HG03342 (cell line): ENCODE data around the gene C6orf62.
"Not testable (repeated sequence)": the region's sequence is repeated elsewhere in the genome, so short reads cannot be mapped to it uniquely, and the experiment has no call there.

Experiments
- ATAC-seq: cut with Tn5 transposase; IDR thresholded peaks from one replicate; pipeline ENCODE4 v1.9.1; 2021; ENCODE audit warnings: mild to moderate bottlenecking, moderate library complexity; ENCODE audit not compliant: unreplicated experiment

C6orf62 gene

DNA sequence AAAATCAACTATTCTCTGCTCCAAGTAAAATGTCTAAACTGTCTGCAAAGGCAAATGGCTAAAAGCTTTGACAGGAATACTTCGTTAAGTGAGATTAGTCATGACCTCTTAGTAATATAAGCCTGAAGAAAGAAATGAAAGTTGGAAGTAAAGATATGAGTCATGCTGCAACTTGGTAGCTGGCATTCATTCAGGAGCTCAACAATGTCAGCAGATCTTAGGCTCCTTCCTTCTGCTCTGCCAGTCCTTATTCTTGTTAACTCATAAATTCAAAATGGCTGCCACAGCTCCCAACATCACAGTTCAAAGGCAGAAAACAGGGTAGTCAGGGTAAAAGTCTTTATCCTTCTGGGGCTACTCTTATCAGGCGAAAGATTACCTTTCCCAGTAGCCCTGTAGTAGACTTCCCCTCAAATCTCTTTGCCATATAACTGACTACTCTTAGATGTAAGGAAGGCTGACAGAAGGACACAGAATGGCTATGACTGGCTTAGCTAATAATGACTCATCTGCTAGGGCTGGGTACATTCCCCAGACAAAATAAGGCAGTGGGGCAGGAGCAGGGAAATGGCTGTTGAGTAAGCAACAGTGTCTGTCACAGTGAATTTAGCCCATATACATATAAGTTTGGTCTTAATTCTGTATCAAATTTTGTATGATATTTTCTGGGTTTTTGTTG, 24.4 kb upstream of the C6orf62 start:
- peak; percentile 88 for ATAC-seq

- ATAC-seq = no peak
These were observed 23.3 kb upstream of the C6orf62 start for GRCh38 chr6:24742216-24742738.

DNA sequence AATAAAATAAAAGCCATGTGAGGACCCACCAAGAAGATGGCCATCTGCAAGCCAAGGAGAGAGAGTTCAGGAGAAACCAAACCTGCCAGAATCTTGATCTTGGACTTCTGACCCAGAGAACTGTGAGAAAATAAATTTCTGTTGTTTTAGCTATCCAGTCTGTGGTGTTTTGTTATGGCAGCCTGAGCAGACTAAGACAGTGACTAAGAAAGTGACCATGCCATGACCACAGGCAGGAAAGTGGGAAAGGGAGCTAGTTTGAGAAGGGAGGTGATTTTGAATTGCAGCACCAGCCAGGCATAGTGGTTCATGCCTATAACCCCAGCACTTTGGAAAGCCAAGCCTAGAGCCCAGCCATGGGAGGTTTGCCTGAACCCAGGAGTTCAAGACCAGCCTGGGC, 21.9 kb upstream of the C6orf62 start:
- no peak for ATAC-seq

DNA sequence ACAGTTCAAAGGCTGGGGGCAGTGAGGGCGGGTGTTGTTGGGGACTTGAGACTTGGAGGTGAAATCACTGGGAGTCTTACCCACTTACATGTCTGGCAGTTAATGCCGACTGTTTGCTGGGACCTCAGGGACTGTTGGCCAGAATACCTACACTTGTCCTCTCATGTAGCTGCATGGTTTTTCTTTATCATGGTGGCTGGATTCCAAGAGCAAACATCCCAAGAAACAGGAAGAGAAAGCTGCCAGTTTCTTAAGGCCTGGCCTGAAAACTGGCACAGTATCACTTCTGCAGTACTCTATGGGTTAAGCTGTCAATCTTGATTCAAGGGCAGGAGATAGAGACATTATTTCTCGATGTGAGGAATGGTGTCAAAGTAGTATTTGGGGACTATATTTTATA, 19.8 kb upstream of the C6orf62 start:
- ATAC-seq = no peak

- not testable (repeated sequence) for ATAC-seq
These were observed 15.8 kb upstream of the C6orf62 start for GRCh38 chr6:24734710-24735109.

DNA sequence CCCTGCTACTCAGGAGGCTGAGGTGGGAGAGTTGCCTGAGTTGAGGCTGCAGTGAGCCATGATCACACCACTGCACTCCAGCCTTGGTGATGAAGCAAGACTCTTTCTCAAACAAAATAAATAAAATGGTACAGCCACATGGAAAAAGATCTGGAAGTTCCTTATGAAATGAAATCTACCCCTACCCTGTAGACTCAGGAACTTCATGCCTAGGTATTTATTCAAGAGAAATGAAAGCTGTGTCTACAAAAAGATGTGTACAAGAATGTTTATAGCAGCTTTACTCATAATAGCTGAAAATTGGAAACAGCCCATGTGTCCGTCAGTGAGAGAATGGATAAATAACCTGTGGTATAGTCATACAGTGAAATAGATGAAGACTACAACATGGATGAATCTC, 15.2 kb upstream of the C6orf62 start:
- ATAC-seq = no peak

GRCh38 chr6:24731456-24732134, 12.6 kb upstream of the C6orf62 start:
- not testable (repeated sequence) for ATAC-seq

GRCh38 chr6:24730653-24731052, 11.7 kb upstream of the C6orf62 start:
- not testable (repeated sequence) for ATAC-seq

- ATAC-seq = no peak
These were observed 4.3 kb upstream of the C6orf62 start for GRCh38 chr6:24723270-24723669.

GRCh38 chr6:24721461-24722215, 2.7 kb upstream of the C6orf62 start:
- peak; percentile 43 for ATAC-seq

DNA sequence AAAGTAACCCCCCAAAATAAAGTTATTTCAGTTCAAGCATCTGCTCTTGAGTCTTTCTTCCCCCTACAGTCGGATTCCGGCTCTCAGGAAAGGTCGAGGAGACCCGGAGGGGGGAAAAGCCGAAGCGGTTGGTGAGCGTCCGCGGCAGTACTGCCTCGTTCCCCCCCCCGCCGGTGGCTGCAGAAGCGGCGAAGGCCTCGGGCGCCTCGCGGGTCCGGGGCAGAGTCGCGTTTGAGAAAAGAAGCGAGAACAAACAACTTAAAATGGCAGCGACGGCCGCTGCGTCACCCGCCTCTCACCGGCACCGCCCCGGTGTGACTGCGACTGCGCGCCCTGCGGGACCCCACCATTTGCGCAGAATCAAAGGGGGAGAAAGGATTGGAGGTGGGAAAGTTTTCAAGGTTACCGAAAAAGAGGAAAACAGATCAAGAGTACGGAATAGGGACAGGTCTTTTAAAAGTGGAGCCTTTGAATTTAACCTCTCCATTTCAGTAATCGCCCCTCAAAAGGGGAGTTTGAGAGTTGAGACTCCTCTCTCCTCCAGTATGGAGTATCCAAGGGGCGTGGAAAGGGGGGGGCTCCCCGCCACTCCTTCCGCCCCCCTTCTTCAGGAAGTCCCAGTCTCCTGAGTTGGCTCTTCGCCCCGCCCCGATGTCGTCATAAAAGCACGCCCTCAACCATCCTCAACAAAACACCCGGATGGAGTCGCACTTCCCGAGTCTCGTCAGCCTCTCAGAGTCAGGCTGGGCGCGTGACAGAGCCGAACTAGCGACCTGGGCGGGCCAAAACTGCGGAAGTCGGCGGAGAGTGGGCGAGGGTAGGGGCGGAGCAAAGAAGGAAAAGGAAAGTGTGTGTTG, 1.9 kb upstream of the C6orf62 start:
- peak; percentile 83 for ATAC-seq

GRCh38 chr6:24720131-24720603, 1.2 kb upstream of the C6orf62 start:
- no peak for ATAC-seq

- no peak for ATAC-seq
These were observed 367 bp downstream of the C6orf62 start for GRCh38 chr6:24718449-24719124.

- ATAC-seq = not testable (repeated sequence)
These were observed 2.3 kb downstream of the C6orf62 start for GRCh38 chr6:24716602-24717148.

DNA sequence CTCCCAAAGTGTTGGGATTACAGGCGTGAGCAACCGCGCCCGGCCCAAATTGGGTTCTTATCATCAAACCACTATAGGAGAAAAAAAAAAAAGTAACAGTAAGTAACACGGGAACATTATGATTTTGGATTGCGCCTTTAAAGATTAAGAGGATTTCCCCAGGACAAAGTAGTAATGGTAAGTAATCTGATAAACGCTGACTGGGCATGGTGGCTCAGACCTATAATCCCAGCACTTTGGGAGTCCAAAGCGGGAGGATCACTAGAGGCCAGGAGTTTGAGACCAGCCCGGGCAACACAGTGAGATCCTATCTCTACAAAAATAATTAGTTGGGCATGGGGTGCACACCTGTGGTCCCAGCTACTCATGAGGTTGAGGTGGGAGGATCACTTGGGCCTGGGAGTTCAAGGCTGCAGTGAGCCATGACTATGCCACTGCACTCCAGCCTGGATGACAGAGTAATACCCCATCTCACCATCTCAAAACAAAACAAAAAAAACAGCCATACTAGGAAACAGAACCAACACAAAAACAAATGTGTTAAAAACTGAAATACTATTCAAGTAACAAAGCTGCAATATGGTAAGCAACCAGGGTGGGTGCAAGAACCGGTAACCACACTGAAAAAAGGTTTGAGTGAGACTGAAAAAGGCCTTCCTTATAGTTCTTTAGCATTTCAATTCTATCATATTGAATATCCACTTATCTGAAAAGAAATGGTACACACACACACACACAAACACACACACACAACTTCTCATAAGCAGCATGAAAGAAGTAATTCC, 8.2 kb downstream of the C6orf62 start:
- ATAC-seq = no peak

GRCh38 chr6:24709014-24709711, 9.8 kb downstream of the C6orf62 start:
- ATAC-seq = no peak

DNA sequence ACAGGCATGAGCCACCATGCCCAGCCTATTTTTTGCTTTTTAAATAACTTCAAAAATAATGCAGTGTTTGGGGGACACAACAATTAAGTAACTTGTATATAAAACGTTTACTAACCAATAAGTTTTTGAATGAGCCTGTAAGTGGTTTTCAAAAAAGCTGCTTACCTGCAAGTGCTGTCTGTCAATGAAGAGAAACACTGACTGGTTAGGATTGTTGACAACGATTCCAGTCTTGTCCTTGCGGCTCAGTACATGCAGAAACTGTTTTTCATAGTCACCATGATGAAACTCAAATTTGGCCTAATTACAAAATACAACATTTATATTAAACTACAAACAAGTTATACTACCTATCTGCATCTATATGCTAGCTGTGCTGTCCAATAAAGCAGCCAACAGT, 10.3 kb downstream of the C6orf62 start:
- no peak for ATAC-seq

DNA sequence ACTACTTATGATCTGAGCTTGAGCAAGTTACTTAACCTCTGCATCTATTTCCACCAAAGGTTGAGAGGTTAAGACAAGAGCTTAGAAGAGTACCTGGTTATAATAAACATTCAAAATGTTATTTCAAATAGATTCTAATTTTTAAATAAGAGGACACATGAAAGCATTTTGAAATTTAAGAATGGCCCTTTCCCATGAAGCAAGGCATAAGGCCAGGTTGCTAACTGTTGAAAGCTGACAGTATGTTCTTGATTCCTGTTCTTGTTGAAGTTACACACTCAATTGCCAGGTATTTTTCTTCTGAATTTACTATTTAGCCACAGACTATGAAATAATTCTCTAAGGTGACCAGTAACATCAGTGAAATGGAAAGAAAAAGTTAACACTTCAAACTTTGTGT, 14.5 kb downstream of the C6orf62 start:
- ATAC-seq = no peak
